Activated T-cell treated with anti-CD3 and anti-CD28 coated beads, Interleukin-2, amount 50 U/mL, for 4 hours (primary cell): ENCODE data around the gene C6orf47. TPM values are rescaled to one million over a fixed set of nuclear protein-coding genes. Genes with fewer than 3 reads are reported as not detected.

Experiments
- ATAC-seq, 2 donors: fragments of 200-7000 bp; cut with Tn5 transposase; one replicate each; pipeline ENCODE4 v1.10.0; 2021
- DNase-seq: peaks from one replicate; pipeline ENCODE4 v3.0.0-alpha.2; 2020
- H3K27me3 Mint-ChIP-seq: one replicate; pipeline ENCODE4 v1.8.0; 2021; ENCODE audit warnings: low read depth, mixed read lengths
- H3K36me3 Mint-ChIP-seq: one replicate; pipeline ENCODE4 v1.8.0; 2022; ENCODE audit warnings: mixed read lengths; ENCODE audit not compliant: insufficient read depth
- H3K4me1 Mint-ChIP-seq: one replicate; pipeline ENCODE4 v1.8.0; 2021; ENCODE audit warnings: low read depth, mixed read lengths
- H3K4me3 Mint-ChIP-seq: one replicate; pipeline ENCODE4 v1.8.0; 2021; ENCODE audit warnings: mild to moderate bottlenecking, moderate library complexity, mixed read lengths
- H3K9me3 Mint-ChIP-seq: one replicate; pipeline ENCODE4 v1.8.0; 2021; ENCODE audit warnings: mixed read lengths
- total RNA-seq, 3 donors: library from RNA; stranded (reverse); gene quantifications; one replicate each; pipeline ENCODE4 v1.2.1, GENCODE V29; 2021

Gene C6orf47
- total RNA-seq, 3 donors from 2014 or later, result 17.1 to 18.3 (median 18.2) TPM

- Mint-ChIP-seq H3K9me3 (no peaks in the 10 kb centered on the region), H3K36me3 (peaks cover 21% of the 10 kb centered on the region), H3K4me1 (peaks cover 4% of the 10 kb centered on the region), H3K4me3 (no peak overlapping the region), H3K27me3 (no peaks in the 10 kb centered on the region)
- ATAC-seq, result no peak
- no peak for DNase-seq
Observed at GRCh38 chr6:31692353-31692752, 31.8 kb upstream of the C6orf47 start.

GRCh38 chr6:31691564-31692108, 31.1 kb upstream of the C6orf47 start:
- Mint-ChIP-seq H3K36me3 (peaks cover 17% of the 10 kb centered on the region), H3K9me3 (no peaks in the 10 kb centered on the region), H3K27me3 (no peaks in the 10 kb centered on the region), H3K4me1 (peaks cover 3% of the 10 kb centered on the region), H3K4me3 (no peak overlapping the region)
- DNase-seq, result no peak
- no peak for ATAC-seq

- H3K36me3 Mint-ChIP-seq, result peaks cover 19% of the 10 kb centered on the region
- DNase-seq (no peak), ATAC-seq (no peak)
- H3K4me1 Mint-ChIP-seq, result peaks cover 3% of the 10 kb centered on the region
- H3K9me3 Mint-ChIP-seq, result no peaks in the 10 kb centered on the region
- H3K4me3 Mint-ChIP-seq, result no peak overlapping the region
- H3K27me3 Mint-ChIP-seq, result no peaks in the 10 kb centered on the region
Observed at GRCh38 chr6:31691078-31691463, 30.5 kb upstream of the C6orf47 start.

- no peak for ATAC-seq
- H3K36me3 Mint-ChIP-seq, result peaks cover 22% of the 10 kb centered on the region
- no peak overlapping the region for H3K4me3 Mint-ChIP-seq
- no peaks in the 10 kb centered on the region for H3K27me3 Mint-ChIP-seq
- no peaks in the 10 kb centered on the region for H3K9me3 Mint-ChIP-seq
- DNase-seq, result no peak
- peaks cover 3% of the 10 kb centered on the region for H3K4me1 Mint-ChIP-seq
Observed at GRCh38 chr6:31690231-31691077, 29.9 kb upstream of the C6orf47 start.

GRCh38 chr6:31689249-31690110, 28.9 kb upstream of the C6orf47 start:
- no peak overlapping the region for H3K4me3 Mint-ChIP-seq
- ATAC-seq, result peak; percentile 25 to 34
- DNase-seq, result no peak
- no peaks in the 10 kb centered on the region for H3K27me3 Mint-ChIP-seq
- H3K9me3 Mint-ChIP-seq, result no peaks in the 10 kb centered on the region
- peaks cover 3% of the 10 kb centered on the region for H3K4me1 Mint-ChIP-seq
- H3K36me3 Mint-ChIP-seq, result peaks cover 16% of the 10 kb centered on the region

- no peak for ATAC-seq
- H3K4me1 Mint-ChIP-seq, result peaks cover 5% of the 10 kb centered on the region
- H3K36me3 Mint-ChIP-seq, result peaks cover 16% of the 10 kb centered on the region
- H3K27me3 Mint-ChIP-seq, result no peaks in the 10 kb centered on the region
- no peak for DNase-seq
- H3K4me3 Mint-ChIP-seq, result no peak overlapping the region
- H3K9me3 Mint-ChIP-seq, result no peaks in the 10 kb centered on the region
Observed at GRCh38 chr6:31687860-31688693, 27.5 kb upstream of the C6orf47 start.

- H3K36me3 Mint-ChIP-seq, result peaks cover 15% of the 10 kb centered on the region
- H3K27me3 Mint-ChIP-seq, result no peaks in the 10 kb centered on the region
- ATAC-seq (no peak), DNase-seq (no peak)
- H3K4me3 Mint-ChIP-seq, result no peak overlapping the region
- no peaks in the 10 kb centered on the region for H3K9me3 Mint-ChIP-seq
- H3K4me1 Mint-ChIP-seq, result peaks cover 5% of the 10 kb centered on the region
Observed at GRCh38 chr6:31687321-31687720, 26.7 kb upstream of the C6orf47 start.

- H3K9me3 Mint-ChIP-seq, result no peaks in the 10 kb centered on the region
- DNase-seq (no peak), ATAC-seq (no peak)
- H3K36me3 Mint-ChIP-seq, result peaks cover 13% of the 10 kb centered on the region
- no peaks in the 10 kb centered on the region for H3K27me3 Mint-ChIP-seq
- H3K4me3 Mint-ChIP-seq, result no peak overlapping the region
- peaks cover 7% of the 10 kb centered on the region for H3K4me1 Mint-ChIP-seq
Observed at GRCh38 chr6:31686483-31686882, 25.9 kb upstream of the C6orf47 start.

- DNase-seq (no peak), ATAC-seq (no peak)
- Mint-ChIP-seq H3K4me1 (peaks cover 19% of the 10 kb centered on the region), H3K4me3 (no peak overlapping the region), H3K9me3 (no peaks in the 10 kb centered on the region), H3K36me3 (peaks cover 13% of the 10 kb centered on the region), H3K27me3 (no peaks in the 10 kb centered on the region)
Observed at GRCh38 chr6:31683591-31683990, 23.0 kb upstream of the C6orf47 start.

- Mint-ChIP-seq H3K4me1 (peaks cover 19% of the 10 kb centered on the region), H3K36me3 (peaks cover 5% of the 10 kb centered on the region), H3K27me3 (no peaks in the 10 kb centered on the region), H3K4me3 (peak overlapping the region; percentile 78), H3K9me3 (no peaks in the 10 kb centered on the region)
- DNase-seq, result peak; percentile 34
- peak; percentile 76 to 81 for ATAC-seq
Observed at GRCh38 chr6:31681135-31681671, 20.6 kb upstream of the C6orf47 start.

- no peaks in the 10 kb centered on the region for H3K36me3 Mint-ChIP-seq
- ATAC-seq, result peak; percentile 64 to 71
- H3K4me1 Mint-ChIP-seq, result peaks cover 19% of the 10 kb centered on the region
- peak within 1 kb of the TSS; percentile 78 for H3K4me3 Mint-ChIP-seq
- no peaks in the 10 kb centered on the region for H3K9me3 Mint-ChIP-seq
- peak; percentile 60 for DNase-seq
- H3K27me3 Mint-ChIP-seq, result no peaks in the 10 kb centered on the region
Observed at GRCh38 chr6:31680226-31681134, 19.9 kb upstream of the C6orf47 start, which contains the start of gene LY6G5C. TSS of gene LY6G5C (minus strand) at chr6:31681067. CDS start at chr6:31680373, 694 bp downstream.

GRCh38 chr6:31677955-31678354, 17.4 kb upstream of the C6orf47 start:
- DNase-seq (no peak), ATAC-seq (no peak)
- peaks cover 4% of the 10 kb centered on the region for H3K36me3 Mint-ChIP-seq
- no peak overlapping the region for H3K4me3 Mint-ChIP-seq
- peaks cover 17% of the 10 kb centered on the region for H3K4me1 Mint-ChIP-seq
- no peaks in the 10 kb centered on the region for H3K9me3 Mint-ChIP-seq
- H3K27me3 Mint-ChIP-seq, result no peaks in the 10 kb centered on the region

GRCh38 chr6:31676904-31677303, 16.3 kb upstream of the C6orf47 start:
- no peaks in the 10 kb centered on the region for H3K9me3 Mint-ChIP-seq
- H3K4me3 Mint-ChIP-seq, result no peak overlapping the region
- no peak for ATAC-seq
- H3K4me1 Mint-ChIP-seq, result peaks cover 17% of the 10 kb centered on the region
- DNase-seq, result no peak
- H3K27me3 Mint-ChIP-seq, result no peaks in the 10 kb centered on the region
- H3K36me3 Mint-ChIP-seq, result peaks cover 10% of the 10 kb centered on the region
